ENCODE data around the gene ABCC6. TPM values are rescaled to one million over a fixed set of nuclear protein-coding genes. Genes with fewer than 3 reads are reported as not detected.
"Not testable (repeated sequence)": the region's sequence is repeated elsewhere in the genome, so short reads cannot be mapped to it uniquely, and the experiment has no call there.

Gene ABCC6
- total RNA-seq, 2 experiments from 2014 or later: not detected

DNA sequence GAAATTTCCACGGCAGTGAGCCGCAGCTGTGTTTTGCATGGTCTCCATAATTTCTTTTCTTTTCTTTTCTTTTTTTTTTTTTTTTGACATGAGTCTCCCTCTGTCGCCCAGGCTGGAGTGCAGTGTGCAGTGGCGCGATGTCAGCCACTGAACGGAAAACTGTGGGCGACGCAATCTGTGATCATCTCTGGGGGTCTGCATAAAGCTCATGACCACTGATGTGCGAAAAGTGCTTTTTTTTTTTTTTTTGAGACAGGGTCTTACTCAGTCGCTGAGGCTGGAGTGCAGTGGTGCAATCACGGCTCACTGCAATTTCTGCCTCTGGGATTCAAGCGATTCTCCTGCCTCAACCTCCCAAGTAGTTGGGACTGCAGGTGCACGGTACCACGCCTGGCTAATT lies 117.6 kb downstream of the ABCC6 start:
- Histone ChIP-seq H3K27ac (ENCODE audit: low read depth, low read length, poor library complexity, severe bottlenecking) (peak overlapping the region; percentile 100), H3K4me2 (ENCODE audit: low read length) (peak overlapping the region; percentile 86), H3K4me1 (ENCODE audit: insufficient read depth, low read length, poor library complexity, severe bottlenecking) (peaks cover 84% of the 10 kb centered on the region), H3K9me2 (ENCODE audit: insufficient read depth, low read length) (no peaks in the 10 kb centered on the region), H3K9me3 (ENCODE audit: low read length) (no peaks in the 10 kb centered on the region; the same call in 1 of the 2 replicates), H3K36me3 (ENCODE audit: insufficient read depth, low read length) (peaks cover 77% of the 10 kb centered on the region), H3K79me2 (ENCODE audit: insufficient read depth, low read depth, low read length) (peaks cover 18% of the 10 kb centered on the region; the same call in 1 of the 2 replicates), H4K20me1 (ENCODE audit: insufficient read depth, low read length) (no peaks in the 10 kb centered on the region), H2AFZ (ENCODE audit: low read length) (no peak overlapping the region), H3K4me3 (ENCODE audit: low read depth, low read length, poor library complexity, severe bottlenecking) (peak overlapping the region; percentile 53)
- ChIA-PET CTCF (ENCODE audit: unreplicated experiment) (interaction anchor here (0.6 kb wide), 2 partner anchors 9 to 62 kb away, joined by 4 read pairs; no protein-coding TSS in a partner anchor), POLR2A (interaction anchor here (0.6 to 2.5 kb wide), 11 partner anchors 9 to 314 kb away, joined by 3 to 10 read pairs (median 4); partner anchors contain the start of gene MYH11)
- no TSS peak for BruUV-seq (replicated peaks)
- intact Hi-C loops (cut with micrococcal nuclease; ENCODE audit: unreplicated experiment): loop anchor here (1.0 to 10.0 kb wide), 3 partner anchors 9 to 461 kb away; partner anchors contain the start of gene MARF1
- peak; percentile 90 for DNase-seq (ENCODE audit: low spot score)
- TF ChIP-seq, protein P1, sequence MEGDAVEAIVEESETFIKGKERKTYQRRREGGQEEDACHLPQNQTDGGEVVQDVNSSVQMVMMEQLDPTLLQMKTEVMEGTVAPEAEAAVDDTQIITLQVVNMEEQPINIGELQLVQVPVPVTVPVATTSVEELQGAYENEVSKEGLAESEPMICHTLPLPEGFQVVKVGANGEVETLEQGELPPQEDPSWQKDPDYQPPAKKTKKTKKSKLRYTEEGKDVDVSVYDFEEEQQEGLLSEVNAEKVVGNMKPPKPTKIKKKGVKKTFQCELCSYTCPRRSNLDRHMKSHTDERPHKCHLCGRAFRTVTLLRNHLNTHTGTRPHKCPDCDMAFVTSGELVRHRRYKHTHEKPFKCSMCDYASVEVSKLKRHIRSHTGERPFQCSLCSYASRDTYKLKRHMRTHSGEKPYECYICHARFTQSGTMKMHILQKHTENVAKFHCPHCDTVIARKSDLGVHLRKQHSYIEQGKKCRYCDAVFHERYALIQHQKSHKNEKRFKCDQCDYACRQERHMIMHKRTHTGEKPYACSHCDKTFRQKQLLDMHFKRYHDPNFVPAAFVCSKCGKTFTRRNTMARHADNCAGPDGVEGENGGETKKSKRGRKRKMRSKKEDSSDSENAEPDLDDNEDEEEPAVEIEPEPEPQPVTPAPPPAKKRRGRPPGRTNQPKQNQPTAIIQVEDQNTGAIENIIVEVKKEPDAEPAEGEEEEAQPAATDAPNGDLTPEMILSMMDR (conservative IDR thresholded peaks at IDR 0.05; ENCODE audit: low read length): no peak
- TF ChIP-seq EZH2phosphoT487 (IDR thresholded peaks at IDR 0.05; ENCODE audit: borderline replicate concordance, low read depth, low read length): no peak

DNA sequence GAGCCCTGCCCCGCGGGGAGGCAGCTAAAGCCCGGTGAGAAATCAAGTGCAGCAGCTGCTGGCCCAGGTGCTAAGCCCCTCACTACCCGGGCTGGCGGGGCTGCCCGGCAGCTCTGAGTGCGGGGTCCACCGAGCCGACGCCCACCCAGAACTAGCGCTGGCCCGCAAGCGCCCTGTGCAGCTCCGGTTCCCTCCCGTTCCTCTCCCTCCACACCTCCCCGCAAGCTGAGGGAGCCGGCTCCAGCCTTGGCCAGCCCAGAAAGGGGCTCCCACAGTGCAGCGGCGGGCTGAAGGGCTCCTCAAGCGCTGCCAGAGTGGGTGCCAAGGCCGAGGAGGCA lies 118.5 kb downstream of the ABCC6 start:
- Histone ChIP-seq H3K79me2 (ENCODE audit: insufficient read depth, low read depth, low read length) (peaks cover 18% of the 10 kb centered on the region; the same call in 1 of the 2 replicates), H3K36me3 (ENCODE audit: insufficient read depth, low read length) (peaks cover 71% of the 10 kb centered on the region), H3K4me2 (ENCODE audit: low read length) (peak overlapping the region; percentile 86), H3K27ac (ENCODE audit: low read depth, low read length, poor library complexity, severe bottlenecking) (peak overlapping the region; percentile 100), H3K4me3 (ENCODE audit: low read depth, low read length, poor library complexity, severe bottlenecking) (peak overlapping the region; percentile 53), H3K4me1 (ENCODE audit: insufficient read depth, low read length, poor library complexity, severe bottlenecking) (peaks cover 92% of the 10 kb centered on the region)
- H3K9me2 ChIP-seq (ENCODE audit: insufficient read depth, low read length); BruUV-seq (replicated peaks); H2AFZ ChIP-seq (ENCODE audit: low read length); H4K20me1 ChIP-seq (ENCODE audit: insufficient read depth, low read length); CTCF ChIA-PET (ENCODE audit: unreplicated experiment); H3K9me3 ChIP-seq (ENCODE audit: low read length); DNase-seq (ENCODE audit: low spot score): not testable (repeated sequence)
- intact Hi-C loops (cut with micrococcal nuclease; ENCODE audit: unreplicated experiment): loop anchor here (1.0 to 10.0 kb wide), 3 partner anchors 8 to 460 kb away; partner anchors contain the start of gene MARF1
- POLR2A ChIA-PET: interaction anchor here (0.6 to 2.5 kb wide), 6 partner anchors 9 to 313 kb away, joined by 3 to 10 read pairs (median 5); no protein-coding TSS in a partner anchor

DNA sequence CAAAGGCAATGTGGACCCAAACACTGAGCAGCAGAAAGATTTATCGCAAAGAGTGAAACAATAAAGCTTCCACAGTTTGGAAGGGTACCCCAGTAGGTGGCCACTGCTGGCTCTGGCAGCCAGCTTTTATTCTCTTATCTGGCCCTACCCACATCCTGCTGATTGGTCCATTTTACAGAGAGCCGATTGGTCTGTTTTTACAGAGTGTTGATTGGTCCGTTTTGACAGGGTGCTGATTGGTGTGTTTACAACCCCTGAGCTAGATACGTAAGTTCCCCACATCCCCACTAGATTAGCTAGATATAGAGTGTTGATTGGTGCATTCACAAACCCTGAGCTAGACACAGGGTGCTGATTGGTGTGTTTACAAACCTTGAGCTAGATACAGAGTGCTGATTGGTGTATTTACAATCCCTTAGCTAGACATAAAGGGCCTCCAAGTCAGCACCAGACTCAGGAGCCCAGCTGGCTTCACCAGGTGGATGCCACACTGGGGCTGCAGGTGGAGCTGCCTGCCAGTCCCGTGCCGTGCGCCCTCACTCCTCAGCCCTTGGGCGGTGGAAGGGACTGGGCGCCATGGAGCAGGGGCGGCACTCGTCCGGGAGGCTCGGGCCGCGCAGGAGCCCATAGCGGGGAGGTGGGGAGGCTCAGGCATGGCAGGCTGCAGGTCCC lies 119.0 kb downstream of the ABCC6 start:
- peaks cover 97% of the 10 kb centered on the region for H3K4me1 ChIP-seq (ENCODE audit: insufficient read depth, low read length, poor library complexity, severe bottlenecking)
- H3K79me2 ChIP-seq (ENCODE audit: insufficient read depth, low read depth, low read length): peaks cover 18% of the 10 kb centered on the region; the same call in 1 of the 2 replicates
- peak overlapping the region; percentile 100 for H3K27ac ChIP-seq (ENCODE audit: low read depth, low read length, poor library complexity, severe bottlenecking)
- H3K9me3 ChIP-seq (ENCODE audit: low read length); H4K20me1 ChIP-seq (ENCODE audit: insufficient read depth, low read length); H3K4me3 ChIP-seq (ENCODE audit: low read depth, low read length, poor library complexity, severe bottlenecking); H3K9me2 ChIP-seq (ENCODE audit: insufficient read depth, low read length); BruUV-seq (replicated peaks); H2AFZ ChIP-seq (ENCODE audit: low read length): not testable (repeated sequence)
- peak; percentile 59 for DNase-seq (ENCODE audit: low spot score)
- POLR2A ChIA-PET: interaction anchor here (1.5 to 2.5 kb wide), 3 partner anchors 8 to 115 kb away, joined by 3 to 10 read pairs (median 5); no protein-coding TSS in a partner anchor
- intact Hi-C loops (cut with micrococcal nuclease; ENCODE audit: unreplicated experiment): loop anchor here (2.0 to 10.0 kb wide), 2 partner anchors 249 to 459 kb away; partner anchors contain the start of gene MARF1
- CTCF ChIA-PET (ENCODE audit: unreplicated experiment): interaction anchor here (0.6 kb wide), 1 partner anchor 245 kb away, joined by 9 read pairs; no protein-coding TSS in a partner anchor
- peaks cover 71% of the 10 kb centered on the region for H3K36me3 ChIP-seq (ENCODE audit: insufficient read depth, low read length)
- H3K4me2 ChIP-seq (ENCODE audit: low read length): peak overlapping the region; percentile 86
